ENCODE data around the gene PTPN4. TPM values are rescaled to one million over a fixed set of nuclear protein-coding genes. Genes with fewer than 3 reads are reported as not detected.
A peak's percentile ranks its signal among the peaks of the same experiment; 100 is the strongest.
"Not testable (repeated sequence)": the region's sequence is repeated elsewhere in the genome, so short reads cannot be mapped to it uniquely, and the experiment has no call there.

PTPN4 gene
- total RNA-seq, 4 donors from 2014 or later = 35.6 to 61.5 (median 51.6) TPM

DNA sequence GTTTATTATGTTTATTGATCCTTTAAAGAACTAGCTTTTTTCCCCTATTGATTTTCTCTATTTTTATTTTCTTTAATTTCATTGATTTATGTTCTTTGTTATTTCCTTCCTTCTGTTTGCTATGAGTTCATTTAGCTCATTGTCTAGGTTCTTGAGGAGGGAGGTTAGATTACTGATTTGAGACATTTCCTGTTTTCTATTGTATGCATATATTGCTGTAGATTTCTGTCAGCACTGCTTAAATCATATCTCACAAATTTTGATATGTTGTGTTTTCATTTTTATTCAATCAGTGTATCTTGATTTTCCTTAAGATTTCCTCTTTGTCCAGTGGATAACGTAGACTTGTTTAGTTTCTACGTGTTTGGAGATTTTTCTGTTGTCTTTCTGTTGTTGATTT is 43.4 kb downstream of the PTPN4 start:
- H3K4me1 ChIP-seq = no peaks in the 10 kb centered on the region
- intact Hi-C loops (cut with DNase I; ENCODE audit: low total_unique reads) = no loop called here
- H3K36me3 ChIP-seq = no peaks in the 10 kb centered on the region
- no peak overlapping the region for H3K4me3 ChIP-seq
- H3K27ac ChIP-seq = no peak overlapping the region
- no peaks in the 10 kb centered on the region for H3K27me3 ChIP-seq
- H3K9me3 ChIP-seq = no peaks in the 10 kb centered on the region
- TF ChIP-seq, protein P1, sequence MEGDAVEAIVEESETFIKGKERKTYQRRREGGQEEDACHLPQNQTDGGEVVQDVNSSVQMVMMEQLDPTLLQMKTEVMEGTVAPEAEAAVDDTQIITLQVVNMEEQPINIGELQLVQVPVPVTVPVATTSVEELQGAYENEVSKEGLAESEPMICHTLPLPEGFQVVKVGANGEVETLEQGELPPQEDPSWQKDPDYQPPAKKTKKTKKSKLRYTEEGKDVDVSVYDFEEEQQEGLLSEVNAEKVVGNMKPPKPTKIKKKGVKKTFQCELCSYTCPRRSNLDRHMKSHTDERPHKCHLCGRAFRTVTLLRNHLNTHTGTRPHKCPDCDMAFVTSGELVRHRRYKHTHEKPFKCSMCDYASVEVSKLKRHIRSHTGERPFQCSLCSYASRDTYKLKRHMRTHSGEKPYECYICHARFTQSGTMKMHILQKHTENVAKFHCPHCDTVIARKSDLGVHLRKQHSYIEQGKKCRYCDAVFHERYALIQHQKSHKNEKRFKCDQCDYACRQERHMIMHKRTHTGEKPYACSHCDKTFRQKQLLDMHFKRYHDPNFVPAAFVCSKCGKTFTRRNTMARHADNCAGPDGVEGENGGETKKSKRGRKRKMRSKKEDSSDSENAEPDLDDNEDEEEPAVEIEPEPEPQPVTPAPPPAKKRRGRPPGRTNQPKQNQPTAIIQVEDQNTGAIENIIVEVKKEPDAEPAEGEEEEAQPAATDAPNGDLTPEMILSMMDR (IDR thresholded peaks at IDR 0.05) = no peak
- no peak for TF ChIP-seq POLR2A (IDR thresholded peaks at IDR 0.05)
- no peak for DNase-seq

DNA sequence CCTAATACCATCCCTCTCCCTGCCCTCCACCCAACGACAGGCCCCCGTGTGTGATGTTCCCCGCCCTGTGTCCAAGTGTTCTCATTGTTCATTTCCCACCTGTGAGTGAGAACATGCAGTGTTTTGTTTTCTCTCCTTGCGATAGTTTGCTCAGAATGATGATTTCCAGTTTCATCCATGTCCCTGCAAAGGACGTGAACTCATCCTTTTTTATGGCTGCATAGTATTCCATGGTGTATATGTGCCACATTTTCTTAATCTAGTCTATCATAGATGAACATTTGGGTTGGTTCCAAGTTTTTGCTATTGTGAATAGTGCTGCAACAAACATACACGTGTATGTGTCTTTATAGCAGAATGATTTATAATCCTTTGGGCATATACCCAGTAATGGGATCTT is 44.7 kb downstream of the PTPN4 start:
- H3K4me1 ChIP-seq; DNase-seq; H3K27ac ChIP-seq; H3K4me3 ChIP-seq; H3K27me3 ChIP-seq; intact Hi-C loops (cut with DNase I; ENCODE audit: low total_unique reads); H3K9me3 ChIP-seq; H3K36me3 ChIP-seq: not testable (repeated sequence)

GRCh38 chr2:119808516-119809147 is 48.9 kb downstream of the PTPN4 start:
- Histone ChIP-seq H3K36me3 (no peaks in the 10 kb centered on the region), H3K9me3 (no peaks in the 10 kb centered on the region), H3K4me1 (no peaks in the 10 kb centered on the region), H3K4me3 (no peak overlapping the region), H3K27me3 (no peaks in the 10 kb centered on the region), H3K27ac (no peak overlapping the region)
- TF ChIP-seq, protein P1 (IDR thresholded peaks at IDR 0.05) = no peak
- TF ChIP-seq POLR2A (IDR thresholded peaks at IDR 0.05) = no peak
- no peak for DNase-seq
- intact Hi-C loops (cut with DNase I; ENCODE audit: low total_unique reads) = no loop called here

DNA sequence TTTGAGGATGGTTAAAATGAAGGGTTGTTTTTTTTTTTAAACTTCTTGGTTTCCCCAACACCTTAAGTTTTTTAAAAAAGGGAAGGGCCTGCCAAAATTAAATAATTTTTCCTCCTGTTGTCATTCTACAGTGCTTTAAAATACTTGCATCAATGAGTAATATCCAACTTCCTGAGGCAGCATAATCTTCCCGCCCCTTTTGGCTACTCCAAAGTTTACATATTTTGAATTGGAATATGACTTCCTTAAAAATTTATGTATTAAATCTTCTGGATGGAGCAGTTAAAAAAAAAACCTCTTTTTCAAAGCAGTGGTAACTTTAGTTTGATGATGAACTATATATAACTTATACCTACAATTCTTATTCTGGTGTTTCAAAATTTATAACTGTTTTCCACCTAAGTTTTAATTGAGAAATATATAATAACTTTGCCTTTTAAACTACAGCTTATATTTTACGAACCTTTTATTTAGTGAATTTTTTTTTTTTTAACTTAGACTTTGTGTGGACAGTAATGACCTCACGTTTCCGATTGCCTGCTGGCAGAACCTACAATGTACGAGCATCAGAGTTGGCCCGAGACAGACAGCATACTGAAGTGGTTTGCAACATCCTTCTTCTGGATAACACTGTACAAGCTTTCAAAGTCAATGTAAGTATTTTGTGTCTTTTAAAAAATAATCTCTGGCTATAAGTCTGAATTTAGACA is 49.8 kb downstream of the PTPN4 start:
- Histone ChIP-seq H3K27ac (no peak overlapping the region), H3K4me3 (no peak overlapping the region), H3K27me3 (no peaks in the 10 kb centered on the region), H3K4me1 (no peaks in the 10 kb centered on the region), H3K36me3 (no peaks in the 10 kb centered on the region), H3K9me3 (no peaks in the 10 kb centered on the region)
- peak in 1 of 2 donors; percentile 32 for DNase-seq
- TF ChIP-seq, protein P1 (IDR thresholded peaks at IDR 0.05) = no peak
- TF ChIP-seq POLR2A (IDR thresholded peaks at IDR 0.05) = no peak
- intact Hi-C loops (cut with DNase I; ENCODE audit: low total_unique reads) = no loop called here

DNA sequence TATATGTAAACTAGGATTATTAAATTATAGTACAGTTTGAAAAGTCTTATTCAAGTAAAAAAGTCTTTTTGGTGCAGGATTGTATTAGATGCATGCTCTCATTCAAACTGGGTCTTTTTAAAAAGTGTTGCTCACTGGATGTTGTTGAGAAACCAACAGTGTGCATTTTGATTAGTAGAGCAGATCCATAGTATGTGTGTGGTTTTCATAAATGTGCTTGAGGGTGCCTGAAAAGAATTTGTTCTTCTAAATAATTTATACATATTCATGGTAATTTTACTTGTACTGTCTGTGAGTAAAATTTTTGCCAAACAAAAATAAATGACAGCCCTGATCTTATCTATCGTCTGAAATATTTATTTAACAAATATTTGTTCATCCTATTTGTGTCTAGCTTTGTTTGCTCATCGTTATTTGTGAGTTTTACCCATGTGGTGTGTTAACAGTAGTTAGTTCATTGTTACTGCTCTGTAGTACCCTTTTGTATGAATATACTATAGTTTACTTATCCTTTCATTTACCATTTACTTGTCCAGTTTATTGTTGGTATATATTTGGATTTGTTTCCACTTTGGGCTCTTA is 50.4 kb downstream of the PTPN4 start:
- Histone ChIP-seq H3K27ac (no peak overlapping the region), H3K4me3 (no peak overlapping the region), H3K4me1 (no peaks in the 10 kb centered on the region), H3K27me3 (no peaks in the 10 kb centered on the region), H3K36me3 (no peaks in the 10 kb centered on the region), H3K9me3 (no peaks in the 10 kb centered on the region)
- intact Hi-C loops (cut with DNase I; ENCODE audit: low total_unique reads) = no loop called here
- DNase-seq = no peak
- no peak for TF ChIP-seq POLR2A (IDR thresholded peaks at IDR 0.05)
- TF ChIP-seq, protein P1 (IDR thresholded peaks at IDR 0.05) = no peak

Measured in uterus (tissue), 4 donors.